ENCODE data around the gene ATP2C2.

Gene ATP2C2

DNA sequence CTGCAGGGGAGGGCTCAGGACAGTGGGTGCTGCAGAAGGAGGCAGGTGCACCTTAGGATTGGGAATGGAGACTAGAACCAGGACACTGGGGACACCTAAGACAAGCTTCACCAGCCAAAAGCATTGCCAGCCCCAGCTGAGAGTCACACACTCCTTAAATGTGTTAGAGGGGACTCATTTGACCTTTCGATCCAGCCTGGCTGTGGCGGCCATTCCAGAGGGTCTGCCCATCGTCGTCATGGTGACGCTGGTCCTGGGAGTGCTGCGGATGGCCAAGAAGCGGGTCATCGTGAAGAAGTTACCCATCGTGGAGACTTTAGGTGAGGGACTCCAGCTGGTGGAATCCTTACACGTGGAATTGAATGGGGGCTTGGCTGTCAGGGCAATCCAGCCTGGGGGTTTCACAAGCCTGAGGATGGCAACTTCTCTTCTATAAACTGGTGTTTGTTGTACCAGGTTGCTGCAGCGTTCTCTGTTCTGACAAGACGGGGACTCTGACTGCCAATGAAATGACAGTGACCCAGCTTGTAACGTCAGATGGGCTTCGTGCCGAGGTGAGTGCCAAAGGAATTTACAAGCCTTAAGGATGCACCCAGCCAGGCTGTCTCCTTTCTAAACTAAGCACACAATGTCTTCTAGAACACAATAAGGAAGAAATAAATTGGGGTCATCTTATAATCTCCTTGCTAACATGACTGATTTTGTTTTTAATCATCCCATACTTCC, 70.8 kb downstream of the ATP2C2 start:
- no peak overlapping the region for H3K9ac ChIP-seq (ENCODE audit: low read length)
- TF ChIP-seq EZH2 (IDR thresholded peaks at IDR 0.05; ENCODE audit: borderline replicate concordance, low read length) = no peak
- no peaks in the 10 kb centered on the region for H3K9me3 ChIP-seq (ENCODE audit: low read length)
- H4K20me1 ChIP-seq (ENCODE audit: insufficient read depth, low read length) = no peaks in the 10 kb centered on the region
- H3K36me3 ChIP-seq (ENCODE audit: insufficient read depth, low read length) = no peaks in the 10 kb centered on the region
- H3K27me3 ChIP-seq (ENCODE audit: insufficient read depth, low read length) = no peaks in the 10 kb centered on the region
- H3F3A ChIP-seq (ENCODE audit: insufficient read depth, low read length) = no peaks in the 10 kb centered on the region
- no peaks in the 10 kb centered on the region for H3K79me2 ChIP-seq (ENCODE audit: insufficient read depth, low read length)
- H3K4me3 ChIP-seq (ENCODE audit: low read depth, low read length, poor library complexity, severe bottlenecking) = no peak overlapping the region
- H3K27ac ChIP-seq (ENCODE audit: low read depth, low read length, poor library complexity, severe bottlenecking) = no peak overlapping the region
- no peak overlapping the region for H3K4me2 ChIP-seq (ENCODE audit: low read length)
- no peaks in the 10 kb centered on the region for H3K4me1 ChIP-seq (ENCODE audit: insufficient read depth, low read length, severe bottlenecking)
- no peak overlapping the region for H2AFZ ChIP-seq (ENCODE audit: low read length)
- no peaks in the 10 kb centered on the region for H3K9me2 ChIP-seq (ENCODE audit: low read depth, low read length)

DNA sequence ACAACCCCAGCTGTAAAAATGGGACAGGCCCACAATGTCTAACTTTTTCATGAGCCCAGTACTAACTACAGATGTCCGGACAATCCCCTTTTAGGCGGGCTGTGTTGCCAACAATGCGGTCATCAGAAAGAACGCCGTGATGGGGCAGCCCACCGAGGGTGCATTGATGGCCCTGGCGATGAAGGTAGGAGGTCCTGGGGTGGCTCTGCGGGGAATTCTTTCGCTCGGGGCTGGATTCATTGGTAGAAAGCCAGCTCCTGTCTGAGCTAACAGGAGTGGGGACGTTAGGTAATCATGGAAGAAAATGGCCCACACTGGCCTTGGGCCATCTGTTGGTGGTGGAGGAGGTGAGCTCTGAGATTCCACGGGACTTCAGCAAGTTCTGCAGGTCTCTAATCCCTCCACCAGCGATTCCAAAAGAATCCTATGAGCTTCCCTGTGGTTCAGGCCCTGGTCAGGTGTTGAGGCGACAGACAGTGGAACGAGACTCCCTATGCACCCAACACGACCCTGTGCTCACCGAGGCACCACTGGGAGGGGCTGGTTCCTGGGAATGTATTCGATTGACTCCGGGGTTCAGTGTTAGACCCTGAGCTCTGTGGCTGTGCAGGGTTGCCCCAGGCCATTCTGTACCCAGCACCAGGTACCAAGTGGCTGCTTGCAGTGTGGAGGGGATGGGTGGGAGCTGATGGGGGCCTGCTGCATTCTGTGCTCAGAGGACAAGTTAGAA, 74.2 kb downstream of the ATP2C2 start:
- Histone ChIP-seq H3K79me2 (ENCODE audit: insufficient read depth, low read length) (no peaks in the 10 kb centered on the region), H3K4me2 (ENCODE audit: low read length) (no peak overlapping the region), H3F3A (ENCODE audit: insufficient read depth, low read length) (no peaks in the 10 kb centered on the region), H3K36me3 (ENCODE audit: insufficient read depth, low read length) (no peaks in the 10 kb centered on the region), H3K4me1 (ENCODE audit: insufficient read depth, low read length, severe bottlenecking) (no peaks in the 10 kb centered on the region), H3K27me3 (ENCODE audit: insufficient read depth, low read length) (no peaks in the 10 kb centered on the region), H3K27ac (ENCODE audit: low read depth, low read length, poor library complexity, severe bottlenecking) (no peak overlapping the region), H3K9ac (ENCODE audit: low read length) (no peak overlapping the region), H3K9me3 (ENCODE audit: low read length) (no peaks in the 10 kb centered on the region), H4K20me1 (ENCODE audit: insufficient read depth, low read length) (no peaks in the 10 kb centered on the region), H3K4me3 (ENCODE audit: low read depth, low read length, poor library complexity, severe bottlenecking) (no peak overlapping the region), H3K9me2 (ENCODE audit: low read depth, low read length) (no peaks in the 10 kb centered on the region), H2AFZ (ENCODE audit: low read length) (no peak overlapping the region)
- TF ChIP-seq EZH2 (IDR thresholded peaks at IDR 0.05; ENCODE audit: borderline replicate concordance, low read length) = no peak
- TF ChIP-seq, protein P1, sequence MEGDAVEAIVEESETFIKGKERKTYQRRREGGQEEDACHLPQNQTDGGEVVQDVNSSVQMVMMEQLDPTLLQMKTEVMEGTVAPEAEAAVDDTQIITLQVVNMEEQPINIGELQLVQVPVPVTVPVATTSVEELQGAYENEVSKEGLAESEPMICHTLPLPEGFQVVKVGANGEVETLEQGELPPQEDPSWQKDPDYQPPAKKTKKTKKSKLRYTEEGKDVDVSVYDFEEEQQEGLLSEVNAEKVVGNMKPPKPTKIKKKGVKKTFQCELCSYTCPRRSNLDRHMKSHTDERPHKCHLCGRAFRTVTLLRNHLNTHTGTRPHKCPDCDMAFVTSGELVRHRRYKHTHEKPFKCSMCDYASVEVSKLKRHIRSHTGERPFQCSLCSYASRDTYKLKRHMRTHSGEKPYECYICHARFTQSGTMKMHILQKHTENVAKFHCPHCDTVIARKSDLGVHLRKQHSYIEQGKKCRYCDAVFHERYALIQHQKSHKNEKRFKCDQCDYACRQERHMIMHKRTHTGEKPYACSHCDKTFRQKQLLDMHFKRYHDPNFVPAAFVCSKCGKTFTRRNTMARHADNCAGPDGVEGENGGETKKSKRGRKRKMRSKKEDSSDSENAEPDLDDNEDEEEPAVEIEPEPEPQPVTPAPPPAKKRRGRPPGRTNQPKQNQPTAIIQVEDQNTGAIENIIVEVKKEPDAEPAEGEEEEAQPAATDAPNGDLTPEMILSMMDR (IDR thresholded peaks at IDR 0.05; ENCODE audit: low read length) = no peak

DNA sequence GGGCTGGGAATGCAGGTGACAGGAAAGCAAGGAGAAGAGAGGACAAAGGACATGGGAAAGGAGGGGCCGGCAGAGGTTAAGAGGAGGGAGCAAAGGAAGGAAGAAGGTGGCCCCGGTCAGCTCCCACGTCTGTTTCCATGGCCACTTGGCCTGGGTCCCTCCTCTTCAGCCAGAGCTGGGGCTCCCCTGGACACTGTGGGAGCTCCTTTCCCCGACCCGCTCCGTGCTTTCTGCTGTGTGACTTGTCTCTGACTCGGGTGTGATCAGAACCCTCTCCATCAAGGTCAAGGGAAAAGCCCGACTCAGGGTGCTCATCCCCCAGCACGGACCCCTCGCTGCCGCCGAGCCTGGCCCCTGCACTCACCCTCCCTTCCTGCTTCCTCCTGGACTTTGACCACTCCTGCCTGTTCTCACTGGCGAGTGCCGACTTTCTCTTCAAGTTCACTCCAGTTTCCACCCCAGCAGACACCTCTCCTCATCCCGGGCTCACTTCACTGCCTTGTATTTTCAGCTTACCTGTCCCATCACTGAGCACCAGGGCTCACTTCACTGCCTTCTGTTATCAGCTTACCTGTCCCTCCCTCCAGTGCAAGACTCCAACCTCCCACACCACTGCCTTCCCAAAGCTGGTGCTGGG, 74.9 kb downstream of the ATP2C2 start:
- Histone ChIP-seq H3F3A (ENCODE audit: insufficient read depth, low read length) (no peaks in the 10 kb centered on the region), H3K27ac (ENCODE audit: low read depth, low read length, poor library complexity, severe bottlenecking) (no peak overlapping the region), H3K4me3 (ENCODE audit: low read depth, low read length, poor library complexity, severe bottlenecking) (no peak overlapping the region), H2AFZ (ENCODE audit: low read length) (no peak overlapping the region), H3K4me2 (ENCODE audit: low read length) (no peak overlapping the region), H3K27me3 (ENCODE audit: insufficient read depth, low read length) (no peaks in the 10 kb centered on the region), H3K9me3 (ENCODE audit: low read length) (no peaks in the 10 kb centered on the region), H3K9me2 (ENCODE audit: low read depth, low read length) (no peaks in the 10 kb centered on the region), H3K36me3 (ENCODE audit: insufficient read depth, low read length) (no peaks in the 10 kb centered on the region), H3K4me1 (ENCODE audit: insufficient read depth, low read length, severe bottlenecking) (no peaks in the 10 kb centered on the region), H3K9ac (ENCODE audit: low read length) (no peak overlapping the region), H3K79me2 (ENCODE audit: insufficient read depth, low read length) (no peaks in the 10 kb centered on the region), H4K20me1 (ENCODE audit: insufficient read depth, low read length) (no peaks in the 10 kb centered on the region)
- no peak for TF ChIP-seq EZH2 (IDR thresholded peaks at IDR 0.05; ENCODE audit: borderline replicate concordance, low read length)
- TF ChIP-seq, protein P1 (IDR thresholded peaks at IDR 0.05; ENCODE audit: low read length) = no peak

All from OCI-LY1 (cell line).